OCI-LY7 (cell line): ENCODE results near the gene SIGLEC12. TPM values are rescaled to one million over a fixed set of nuclear protein-coding genes. Genes with fewer than 3 reads are reported as not detected.

Experiments used
- BruUV-seq: library from RNA; stranded (reverse); fragments of 400-500 nt; replicated peaks from 2 replicates; lab custom pipeline; 2021; lab: Mats Ljungman, UMichigan
- CTCF ChIA-PET: fragments of 300-600 bp; sonication (Branson Sonifier 250); formaldehyde crosslinking; loops from one replicate; lab custom pipeline; 2022; ENCODE audit warnings: antibody characterized with exemption; ENCODE audit not compliant: unreplicated experiment; lab: Charles Lee
- POLR2A ChIA-PET: fragments of 300-600 bp; sonication (Branson Sonifier 250); formaldehyde crosslinking; loops from one replicate; lab custom pipeline; 2022; ENCODE audit warnings: antibody characterized with exemption; lab: Charles Lee
- DNase-seq: peaks from one replicate; pipeline ENCODE4 v3.0.0-alpha.2; 2015; ENCODE audit warnings: low spot score
- H2AFZ ChIP-seq: fragments of 200-600 bp; sonication (generic), shearing (Covaris generic); 2 replicates; pipeline ENCODE4 v1.6.1; 2014; ENCODE audit warnings: mild to moderate bottlenecking, antibody characterized with exemption, low read length, moderate library complexity
- H3K27ac ChIP-seq: fragments of 200-600 bp; sonication (generic); 2 replicates; pipeline ENCODE4 v1.5.1; 2014; ENCODE audit warnings: mixed run types, low read depth, mild to moderate bottlenecking, moderate library complexity, low read length, inconsistent platforms; ENCODE audit not compliant: poor library complexity, severe bottlenecking
- H3K36me3 ChIP-seq: fragments of 200-600 bp; sonication (generic); 2 replicates; pipeline ENCODE4 v1.6.1; 2014; ENCODE audit warnings: mild to moderate bottlenecking, antibody characterized with exemption, low read length, moderate library complexity, mixed read lengths; ENCODE audit not compliant: insufficient read depth
- H3K4me1 ChIP-seq: fragments of 200-600 bp; sonication (generic); 2 replicates; pipeline ENCODE4 v1.5.1; 2014; ENCODE audit warnings: mild to moderate bottlenecking, low read length; ENCODE audit not compliant: insufficient read depth, poor library complexity, severe bottlenecking
- H3K4me2 ChIP-seq: fragments of 200-600 bp; sonication (generic); 2 replicates; pipeline ENCODE4 v1.6.1; 2014; ENCODE audit warnings: mild to moderate bottlenecking, low read length
- H3K4me3 ChIP-seq: fragments of 200-600 bp; sonication (generic); 2 replicates; pipeline ENCODE4 v1.5.1; 2014; ENCODE audit warnings: mild to moderate bottlenecking, low read depth, low read length; ENCODE audit not compliant: poor library complexity, severe bottlenecking
- H3K79me2 ChIP-seq: fragments of 200-600 bp; sonication (generic); 2 replicates; pipeline ENCODE4 v1.6.1; 2016; ENCODE audit warnings: low read depth, mild to moderate bottlenecking, low read length, moderate library complexity, mixed read lengths; ENCODE audit not compliant: insufficient read depth
- H3K9me2 ChIP-seq: fragments of 200-600 bp; sonication (generic); 2 replicates; pipeline ENCODE4 v1.6.1; 2016; ENCODE audit warnings: mild to moderate bottlenecking, low read length, mixed read lengths; ENCODE audit not compliant: insufficient read depth
- H3K9me3 ChIP-seq: fragments of 200-600 bp; sonication (generic); 2 replicates; pipeline ENCODE4 v1.6.1; 2014; ENCODE audit warnings: mild to moderate bottlenecking, mixed run types, low read length, mixed read lengths
- H4K20me1 ChIP-seq: fragments of 200-600 bp; sonication (generic); 2 replicates; pipeline ENCODE4 v1.6.1; 2014; ENCODE audit warnings: mild to moderate bottlenecking, antibody characterized with exemption, low read length, moderate library complexity, mixed read lengths; ENCODE audit not compliant: insufficient read depth
- EZH2phosphoT487 ChIP-seq: fragments of 200-600 bp; sonication (generic); IDR thresholded peaks from 2 replicates; pipeline ENCODE4 v1.6.1; 2018; ENCODE audit warnings: low read depth, borderline replicate concordance, mild to moderate bottlenecking, mixed run types, antibody characterized with exemption, low read length, moderate library complexity, mixed read lengths
- intact Hi-C: fragments of 100-400 bp; cut with micrococcal nuclease; formaldehyde crosslinking; loops from one replicate; pipeline ENCODE4 v1.10.0; 2022; ENCODE audit not compliant: unreplicated experiment
- total RNA-seq, 2 experiments: library from RNA; depleted of rRNA in 1 of 2; stranded (reverse); fragments of >200 nt in 1 of 2; shearing (Covaris generic) in 1 of 2; gene quantifications; 2 replicates each; pipeline ENCODE4 v1.2.3, GENCODE V29; 2014 to 2022
- TF ChIP-seq, protein P1 (sequence below): fragments of 200-600 bp; sonication (generic); conservative IDR thresholded peaks from 2 replicates; pipeline ENCODE4 v1.5.1; 2014; ENCODE audit warnings: mild to moderate bottlenecking, antibody characterized with exemption, low read length, moderate library complexity, mixed read lengths

The SIGLEC12 gene
- total RNA-seq, 2 experiments from 2014 or later = not detected

DNA sequence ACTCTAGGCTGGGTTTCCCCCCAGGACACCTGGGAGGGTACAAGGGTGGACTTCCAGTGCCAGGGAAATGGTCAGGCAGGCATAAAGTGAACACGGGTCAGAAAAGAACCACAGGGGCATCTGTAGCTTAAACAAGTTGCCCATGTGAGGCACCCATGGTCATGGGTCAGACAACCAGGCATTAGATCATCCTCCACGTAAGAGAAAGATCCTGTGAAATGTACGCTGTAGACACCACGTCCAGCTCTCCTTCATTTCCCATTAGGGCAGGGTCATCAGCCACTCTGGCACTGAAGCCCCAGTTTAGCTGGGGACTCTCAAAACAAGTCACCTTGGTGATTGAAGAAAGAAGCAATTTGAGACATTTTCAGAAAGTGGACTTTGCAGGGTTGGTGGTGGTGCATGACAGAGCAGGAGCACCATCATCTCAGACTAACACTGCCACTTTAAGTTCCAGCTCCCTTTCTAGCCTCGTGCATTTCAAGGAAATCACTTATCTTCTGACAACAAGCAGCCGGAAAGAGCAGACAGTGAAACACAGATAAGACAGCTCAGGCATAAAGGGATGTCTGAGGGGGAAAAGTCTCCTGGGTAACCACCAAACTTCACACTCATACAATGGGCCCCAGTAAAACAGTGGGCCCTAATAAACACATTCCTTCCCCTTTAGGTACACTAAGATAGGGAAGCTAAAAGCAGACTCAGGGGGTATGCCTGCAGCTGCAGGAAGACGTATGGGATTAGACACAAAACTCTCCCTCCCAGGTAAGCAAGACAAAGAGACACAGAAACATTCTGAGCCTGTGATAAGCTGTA lies 46.0 kb upstream of the SIGLEC12 start:
- no peaks in the 10 kb centered on the region for H3K9me2 ChIP-seq
- intact Hi-C loops = no loop called here
- no TSS peak for BruUV-seq
- ChIA-PET CTCF (no interaction called here), POLR2A (interaction anchor here (1.1 kb wide), 1 partner anchor 130 kb away, joined by 3 read pairs; the partner anchor contains the start of gene SIGLEC10)
- H3K4me1 ChIP-seq = peaks cover 6% of the 10 kb centered on the region
- no peak for DNase-seq
- no peaks in the 10 kb centered on the region for H3K79me2 ChIP-seq
- no peaks in the 10 kb centered on the region for H3K9me3 ChIP-seq
- H3K4me2 ChIP-seq = no peak overlapping the region
- TF ChIP-seq EZH2phosphoT487 = no peak
- TF ChIP-seq, protein P1, sequence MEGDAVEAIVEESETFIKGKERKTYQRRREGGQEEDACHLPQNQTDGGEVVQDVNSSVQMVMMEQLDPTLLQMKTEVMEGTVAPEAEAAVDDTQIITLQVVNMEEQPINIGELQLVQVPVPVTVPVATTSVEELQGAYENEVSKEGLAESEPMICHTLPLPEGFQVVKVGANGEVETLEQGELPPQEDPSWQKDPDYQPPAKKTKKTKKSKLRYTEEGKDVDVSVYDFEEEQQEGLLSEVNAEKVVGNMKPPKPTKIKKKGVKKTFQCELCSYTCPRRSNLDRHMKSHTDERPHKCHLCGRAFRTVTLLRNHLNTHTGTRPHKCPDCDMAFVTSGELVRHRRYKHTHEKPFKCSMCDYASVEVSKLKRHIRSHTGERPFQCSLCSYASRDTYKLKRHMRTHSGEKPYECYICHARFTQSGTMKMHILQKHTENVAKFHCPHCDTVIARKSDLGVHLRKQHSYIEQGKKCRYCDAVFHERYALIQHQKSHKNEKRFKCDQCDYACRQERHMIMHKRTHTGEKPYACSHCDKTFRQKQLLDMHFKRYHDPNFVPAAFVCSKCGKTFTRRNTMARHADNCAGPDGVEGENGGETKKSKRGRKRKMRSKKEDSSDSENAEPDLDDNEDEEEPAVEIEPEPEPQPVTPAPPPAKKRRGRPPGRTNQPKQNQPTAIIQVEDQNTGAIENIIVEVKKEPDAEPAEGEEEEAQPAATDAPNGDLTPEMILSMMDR = no peak
- no peak overlapping the region for H3K4me3 ChIP-seq
- no peak overlapping the region for H2AFZ ChIP-seq
- no peaks in the 10 kb centered on the region for H3K36me3 ChIP-seq
- no peaks in the 10 kb centered on the region for H4K20me1 ChIP-seq
- H3K27ac ChIP-seq = no peak overlapping the region

DNA sequence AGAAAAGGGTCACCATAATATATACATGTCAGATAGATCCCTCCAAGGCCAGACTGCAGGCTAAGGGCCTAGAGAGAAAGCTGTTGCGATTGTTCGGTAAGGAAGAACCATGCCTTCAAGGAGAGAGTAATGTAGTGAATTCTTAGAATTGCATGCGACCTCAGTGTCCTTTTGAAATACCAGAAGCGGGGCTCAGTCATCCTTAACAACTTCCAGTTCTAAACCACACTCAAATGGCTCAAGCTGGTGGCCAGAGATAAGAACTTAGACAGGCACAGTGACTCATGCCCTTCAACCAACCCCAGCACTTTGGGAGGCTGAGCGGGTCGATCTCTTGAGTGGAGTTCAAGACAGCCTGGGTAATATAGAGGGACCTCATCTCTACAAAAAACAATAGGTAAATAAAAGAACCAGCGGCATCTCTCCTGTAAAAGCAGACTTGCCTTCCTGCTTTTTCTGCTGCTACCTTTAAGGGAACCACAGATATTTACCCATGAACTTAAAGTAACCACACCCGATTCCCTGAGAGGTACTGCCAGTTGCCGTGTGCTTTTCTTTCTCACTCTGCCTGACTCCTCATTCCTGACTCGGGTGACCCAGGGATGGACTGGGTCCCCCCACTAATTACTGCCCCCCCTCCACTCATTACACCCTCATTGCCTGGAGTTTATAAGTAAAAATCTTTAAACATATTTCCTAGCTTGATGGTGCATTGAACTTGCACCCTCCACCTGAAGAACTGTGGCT lies 45.2 kb upstream of the SIGLEC12 start:
- H3K9me2 ChIP-seq = no peaks in the 10 kb centered on the region
- no TSS peak for BruUV-seq
- H3K4me3 ChIP-seq = no peak overlapping the region
- H3K9me3 ChIP-seq = no peaks in the 10 kb centered on the region
- H3K36me3 ChIP-seq = no peaks in the 10 kb centered on the region
- DNase-seq = no peak
- H3K79me2 ChIP-seq = no peaks in the 10 kb centered on the region
- peaks cover 6% of the 10 kb centered on the region for H3K4me1 ChIP-seq
- ChIA-PET POLR2A (no interaction called here), CTCF (no interaction called here)
- no peak overlapping the region for H3K27ac ChIP-seq
- H3K4me2 ChIP-seq = no peak overlapping the region
- intact Hi-C loops = no loop called here
- TF ChIP-seq EZH2phosphoT487 = no peak
- TF ChIP-seq, protein P1 = no peak
- H2AFZ ChIP-seq = no peak overlapping the region
- no peaks in the 10 kb centered on the region for H4K20me1 ChIP-seq
